Astrocyte (in vitro differentiated cells and primary cell): ENCODE data around the gene PLEKHG5.

Experiments used
- EZH2 ChIP-seq: IDR thresholded peaks from 2 replicates; pipeline ENCODE4 v1.6.1; 2012; ENCODE audit warnings: mild to moderate bottlenecking, low read length, inconsistent platforms; ENCODE audit not compliant: insufficient read depth
- TF ChIP-seq, protein P1 (sequence below): IDR thresholded peaks from 2 replicates; pipeline ENCODE4 v1.5.1; 2011; ENCODE audit warnings: low read depth, mild to moderate bottlenecking, inconsistent platforms, low read length, moderate library complexity; ENCODE audit not compliant: insufficient read depth

DNA sequence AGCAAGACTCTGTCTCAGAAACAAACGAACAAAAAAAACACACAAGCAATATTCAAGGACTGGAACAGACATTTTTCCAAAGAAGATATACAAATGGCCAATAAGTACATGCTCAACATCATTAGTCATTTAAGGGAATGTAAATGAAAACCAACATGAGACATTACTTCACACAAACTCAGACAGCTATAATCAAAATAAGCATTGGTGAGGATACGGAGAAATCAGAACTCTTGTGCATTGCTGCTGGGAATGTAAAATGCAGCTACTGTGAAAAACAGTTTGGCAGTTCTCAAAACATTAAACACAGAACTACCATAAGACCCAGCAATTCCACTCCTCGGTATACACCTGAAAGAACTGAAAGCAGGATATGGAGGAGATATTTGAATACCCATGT, 47.5 kb upstream of the PLEKHG5 start:
- TF ChIP-seq, protein P1, sequence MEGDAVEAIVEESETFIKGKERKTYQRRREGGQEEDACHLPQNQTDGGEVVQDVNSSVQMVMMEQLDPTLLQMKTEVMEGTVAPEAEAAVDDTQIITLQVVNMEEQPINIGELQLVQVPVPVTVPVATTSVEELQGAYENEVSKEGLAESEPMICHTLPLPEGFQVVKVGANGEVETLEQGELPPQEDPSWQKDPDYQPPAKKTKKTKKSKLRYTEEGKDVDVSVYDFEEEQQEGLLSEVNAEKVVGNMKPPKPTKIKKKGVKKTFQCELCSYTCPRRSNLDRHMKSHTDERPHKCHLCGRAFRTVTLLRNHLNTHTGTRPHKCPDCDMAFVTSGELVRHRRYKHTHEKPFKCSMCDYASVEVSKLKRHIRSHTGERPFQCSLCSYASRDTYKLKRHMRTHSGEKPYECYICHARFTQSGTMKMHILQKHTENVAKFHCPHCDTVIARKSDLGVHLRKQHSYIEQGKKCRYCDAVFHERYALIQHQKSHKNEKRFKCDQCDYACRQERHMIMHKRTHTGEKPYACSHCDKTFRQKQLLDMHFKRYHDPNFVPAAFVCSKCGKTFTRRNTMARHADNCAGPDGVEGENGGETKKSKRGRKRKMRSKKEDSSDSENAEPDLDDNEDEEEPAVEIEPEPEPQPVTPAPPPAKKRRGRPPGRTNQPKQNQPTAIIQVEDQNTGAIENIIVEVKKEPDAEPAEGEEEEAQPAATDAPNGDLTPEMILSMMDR: no peak
- TF ChIP-seq EZH2: no peak
